Psoas muscle (tissue), 8 donors: ENCODE results near the gene SMYD3. TPM values are rescaled to one million over a fixed set of nuclear protein-coding genes. Genes with fewer than 3 reads are reported as not detected.
"Not testable (repeated sequence)": the region's sequence is repeated elsewhere in the genome, so short reads cannot be mapped to it uniquely, and the experiment has no call there.

Experiments used
- ATAC-seq, 4 donors: fragments of 200-7000 bp; cut with Tn5 transposase; one replicate each; pipeline ENCODE4 v1.9.1; 2020; ENCODE audit warnings: moderate library complexity in 3 of 4, mild to moderate bottlenecking in 2 of 4
- DNase-seq, 2 donors: peaks; one replicate each; pipeline ENCODE4 v3.0.0-alpha.2; 2020
- H3K27ac ChIP-seq: fragments of 200-600 bp; one replicate; pipeline ENCODE4 v1.8.0; 2022
- H3K27me3 ChIP-seq, 3 donors: fragments of 200-600 bp in 1 of 3; one replicate each; pipeline versions ENCODE4 v1.6.1 to v1.8.0; 2013 to 2022; ENCODE audit warnings: low read length in 2 of 3, mild to moderate bottlenecking in 2 of 3, moderate library complexity in 1 of 3; ENCODE audit not compliant: insufficient read depth in 3 of 3
- H3K36me3 ChIP-seq, 2 donors: fragments of 200-600 bp in 1 of 2; one replicate each; pipeline versions ENCODE4 v1.6.1 to v1.8.0; 2013 to 2022; ENCODE audit warnings: low read depth in 1 of 2, mild to moderate bottlenecking in 1 of 2, moderate library complexity in 1 of 2; ENCODE audit not compliant: insufficient read depth in 1 of 2
- H3K4me1 ChIP-seq: fragments of 200-600 bp; one replicate; pipeline ENCODE4 v1.8.0; 2022
- H3K4me3 ChIP-seq: fragments of 200-600 bp; one replicate; pipeline ENCODE4 v1.8.0; 2022; ENCODE audit warnings: mild to moderate bottlenecking
- H3K9me3 ChIP-seq: fragments of 200-600 bp; one replicate; pipeline ENCODE4 v1.8.0; 2022
- WGBS, 3 donors: extraction: QIAGEN DNeasy Blood & Tissue Kit; methylation state at CpG; one replicate each; pipeline versions ENCODE4 v1.1.6 to v1.1.7; 2013; 5-methylcytosine and 5-hydroxymethylcytosine counted together
- intact Hi-C, 2 donors: fragments of 100-400 bp; cut with DNase I; formaldehyde crosslinking; loops; one replicate each; pipeline versions ENCODE4 v1.11.0 to v1.14.2; 2022
- polyA plus RNA-seq, 3 donors: library from polyadenylated mRNA; stranded (reverse); fragments of 200-250 nt; gene quantifications; one replicate each; pipeline ENCODE4 v1.2.3, GENCODE V29; 2013
- total RNA-seq, 4 donors: library from RNA; stranded (reverse); fragmentation: NEBNext Ultra II Directional in 2 of 4; extraction: Animal tissue kit (Norgen Biotek cat#: 25700) in 2 of 4; gene quantifications; one replicate each; pipeline versions ENCODE4 v1.2.1 to v1.2.4, GENCODE V29; 2021 to 2023
- TF ChIP-seq, protein P1 (sequence below): fragments of 200-600 bp; IDR thresholded peaks from one replicate; pipeline ENCODE4 v1.8.0; 2022; ENCODE audit warnings: antibody characterized with exemption
- donor health status: healthy with polysubstance abuse.
- donor health status: DM: no; HTN: no; CAD: no; lungs with moderate emphysema.
- donor health status: Bipolar disorder and iron deficiency.
- donor health status: healthy.
- donor health status: DM: yes; HTN: yes; CAD: no.
- donor health status: DM: no; HTN: no; CAD: no.
- donor health status: DM: no; HTN: no; CAD: no.
- donor health status: DM: yes; HTN: yes; CAD: no.

The SMYD3 gene
- total and polyA plus RNA-seq, 7 donors = 2.9 to 6.4 (median 4.9) TPM

GRCh38 chr1:245742896-245743295 is 764.2 kb downstream of the SMYD3 start:
- H3K36me3 ChIP-seq = no peaks in the 10 kb centered on the region
- intact Hi-C loops = no loop called here
- TF ChIP-seq, protein P1, sequence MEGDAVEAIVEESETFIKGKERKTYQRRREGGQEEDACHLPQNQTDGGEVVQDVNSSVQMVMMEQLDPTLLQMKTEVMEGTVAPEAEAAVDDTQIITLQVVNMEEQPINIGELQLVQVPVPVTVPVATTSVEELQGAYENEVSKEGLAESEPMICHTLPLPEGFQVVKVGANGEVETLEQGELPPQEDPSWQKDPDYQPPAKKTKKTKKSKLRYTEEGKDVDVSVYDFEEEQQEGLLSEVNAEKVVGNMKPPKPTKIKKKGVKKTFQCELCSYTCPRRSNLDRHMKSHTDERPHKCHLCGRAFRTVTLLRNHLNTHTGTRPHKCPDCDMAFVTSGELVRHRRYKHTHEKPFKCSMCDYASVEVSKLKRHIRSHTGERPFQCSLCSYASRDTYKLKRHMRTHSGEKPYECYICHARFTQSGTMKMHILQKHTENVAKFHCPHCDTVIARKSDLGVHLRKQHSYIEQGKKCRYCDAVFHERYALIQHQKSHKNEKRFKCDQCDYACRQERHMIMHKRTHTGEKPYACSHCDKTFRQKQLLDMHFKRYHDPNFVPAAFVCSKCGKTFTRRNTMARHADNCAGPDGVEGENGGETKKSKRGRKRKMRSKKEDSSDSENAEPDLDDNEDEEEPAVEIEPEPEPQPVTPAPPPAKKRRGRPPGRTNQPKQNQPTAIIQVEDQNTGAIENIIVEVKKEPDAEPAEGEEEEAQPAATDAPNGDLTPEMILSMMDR = no peak
- H3K4me1 ChIP-seq = no peaks in the 10 kb centered on the region
- no peaks in the 10 kb centered on the region for H3K27me3 ChIP-seq
- no peak for ATAC-seq
- H3K9me3 ChIP-seq = no peaks in the 10 kb centered on the region
- no peak overlapping the region for H3K27ac ChIP-seq
- no peak for DNase-seq
- WGBS, 3 donors = 23 to 36% (median 32%) methylated on average over 9 of the region's 9 CpGs
- H3K4me3 ChIP-seq = no peak overlapping the region

- DNase-seq, ATAC-seq, H3K9me3 ChIP-seq, intact Hi-C loops, H3K4me3 ChIP-seq, H3K36me3 ChIP-seq, H3K27ac ChIP-seq, H3K27me3 ChIP-seq, H3K4me1 ChIP-seq: not testable (repeated sequence)
- 93 to 99% (median 94%) methylated on average over 1 of the region's 1 CpG for WGBS, 3 donors
Observed at GRCh38 chr1:245740336-245740735, 766.7 kb downstream of the SMYD3 start.

- DNase-seq (no peak), ATAC-seq (no peak)
- TF ChIP-seq, protein P1 = no peak
- WGBS, 3 donors = 79 to 83% (median 79%) methylated on average over 2 of the region's 2 CpGs
- intact Hi-C loops = no loop called here
- Histone ChIP-seq H3K4me3 (no peak overlapping the region), H3K36me3 (no peaks in the 10 kb centered on the region), H3K9me3 (peaks cover 7% of the 10 kb centered on the region), H3K27ac (no peak overlapping the region), H3K4me1 (no peaks in the 10 kb centered on the region), H3K27me3 (no peaks in the 10 kb centered on the region)
Observed at GRCh38 chr1:245730801-245731200, 776.3 kb downstream of the SMYD3 start.

DNA sequence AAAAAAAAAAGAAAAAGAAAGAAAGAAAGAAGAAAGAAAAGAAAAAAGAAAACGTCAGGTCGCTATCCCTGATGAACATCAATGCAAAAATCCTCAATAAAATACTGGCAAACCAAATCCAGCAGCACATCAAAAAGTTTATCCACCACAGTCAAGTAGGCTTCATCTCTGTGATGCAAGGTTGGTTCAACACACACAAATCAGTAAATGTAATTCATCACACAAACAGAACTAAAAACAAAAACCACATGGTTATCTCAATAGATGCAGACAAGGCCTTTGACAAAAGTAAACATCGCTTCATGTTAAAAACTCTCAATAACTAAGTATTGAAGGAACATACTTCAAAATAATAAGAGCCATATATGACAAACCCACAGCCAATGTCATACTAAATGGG is 779.0 kb downstream of the SMYD3 start:
- H3K27ac ChIP-seq, H3K27me3 ChIP-seq, DNase-seq, intact Hi-C loops, H3K4me1 ChIP-seq, H3K4me3 ChIP-seq, ATAC-seq, H3K9me3 ChIP-seq, H3K36me3 ChIP-seq: not testable (repeated sequence)
- 90 to 99% (median 95%) methylated on average over 3 of the region's 3 CpGs for WGBS, 3 donors

GRCh38 chr1:245721488-245721887 is 785.6 kb downstream of the SMYD3 start:
- no peak overlapping the region for H3K27ac ChIP-seq
- DNase-seq (no peak), ATAC-seq (no peak)
- WGBS, 3 donors = 77 to 82% (median 80%) methylated on average over 4 of the region's 4 CpGs
- TF ChIP-seq, protein P1 = no peak
- H3K36me3 ChIP-seq = no peaks in the 10 kb centered on the region
- H3K27me3 ChIP-seq = no peaks in the 10 kb centered on the region
- no peaks in the 10 kb centered on the region for H3K4me1 ChIP-seq
- intact Hi-C loops = no loop called here
- no peaks in the 10 kb centered on the region for H3K9me3 ChIP-seq
- H3K4me3 ChIP-seq = no peak overlapping the region

DNA sequence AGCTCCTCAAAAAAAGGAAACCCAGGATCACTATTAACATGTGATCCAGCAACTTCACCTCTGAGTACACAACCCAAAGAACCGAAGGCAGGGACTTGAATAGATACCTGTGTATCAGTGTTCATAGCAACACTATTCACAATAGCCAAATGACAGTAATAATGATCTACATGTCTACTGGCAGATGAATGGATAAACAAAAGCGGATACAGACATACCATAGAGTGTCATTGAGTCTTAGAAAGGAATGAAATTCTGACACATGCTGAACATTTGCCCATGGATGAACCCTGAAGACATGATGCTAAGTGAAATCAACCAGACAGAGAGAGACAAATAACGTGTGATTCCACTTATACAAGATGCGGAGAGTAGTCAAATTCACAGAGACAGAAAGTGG is 788.1 kb downstream of the SMYD3 start:
- DNase-seq (no peak), ATAC-seq (no peak)
- Histone ChIP-seq H3K9me3 (no peaks in the 10 kb centered on the region), H3K36me3 (no peaks in the 10 kb centered on the region), H3K4me1 (no peaks in the 10 kb centered on the region), H3K27me3 (no peaks in the 10 kb centered on the region), H3K4me3 (no peak overlapping the region), H3K27ac (no peak overlapping the region)
- 95 to 96% (median 96%) methylated on average over 4 of the region's 4 CpGs for WGBS, 3 donors
- intact Hi-C loops = no loop called here
- TF ChIP-seq, protein P1 = no peak
